ENCODE results near the gene SNX1.

Gene SNX1

GRCh38 chr15:64136347-64136746 lies 40.6 kb downstream of the SNX1 start:
- TF ChIP-seq EZH2phosphoT487 (IDR thresholded peaks at IDR 0.05; ENCODE audit: borderline replicate concordance) = no peak
- TF ChIP-seq CTCF (conservative IDR thresholded peaks at IDR 0.05; ENCODE audit: low read length) = no peak
- H3K9ac ChIP-seq (ENCODE audit: low read depth, low read length, poor library complexity, severe bottlenecking) = no peak overlapping the region
- H3K4me2 ChIP-seq (ENCODE audit: low read depth, low read length, poor library complexity, severe bottlenecking) = no peak overlapping the region

DNA sequence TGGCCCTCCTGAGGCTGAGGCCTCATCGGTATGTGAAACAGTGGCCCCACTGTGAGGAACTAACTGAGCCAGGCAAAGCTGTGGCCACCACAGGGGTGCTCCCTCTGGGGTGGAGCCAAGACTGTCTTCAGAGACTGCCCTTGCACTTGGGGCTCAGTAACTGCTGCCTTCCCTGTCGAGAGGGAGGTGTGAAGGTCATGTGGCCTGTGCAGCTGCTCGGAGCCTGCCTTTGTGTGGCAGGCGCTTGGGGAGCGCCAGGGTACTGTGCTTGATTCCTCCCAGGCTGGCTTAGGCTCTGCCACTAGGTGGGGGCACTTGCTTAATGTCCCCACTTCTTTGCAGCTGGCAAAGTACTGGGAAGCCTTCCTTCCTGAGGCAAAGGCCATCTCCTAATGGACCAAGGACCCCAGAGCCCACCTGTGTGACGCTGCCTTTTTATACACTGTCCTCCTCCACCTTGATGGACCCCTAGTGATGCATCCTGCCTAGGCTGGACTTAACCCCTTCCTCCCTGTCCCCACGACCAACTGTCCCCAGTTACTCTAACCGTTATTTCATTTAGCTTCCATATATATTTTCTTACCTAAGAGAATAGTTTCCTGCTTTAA lies 41.5 kb downstream of the SNX1 start:
- no peaks in the 10 kb centered on the region for H3K79me2 ChIP-seq (ENCODE audit: insufficient read depth, low read length)
- H4K20me1 ChIP-seq (ENCODE audit: insufficient read depth, low read length, poor library complexity, severe bottlenecking) = no peaks in the 10 kb centered on the region
- no peak overlapping the region for H3K4me3 ChIP-seq (ENCODE audit: low read length, poor library complexity, severe bottlenecking)
- no peak overlapping the region for H3K4me2 ChIP-seq (ENCODE audit: low read depth, low read length, poor library complexity, severe bottlenecking)
- H3K9me3 ChIP-seq (ENCODE audit: insufficient read depth, low read depth, low read length) = no peaks in the 10 kb centered on the region
- no peaks in the 10 kb centered on the region for H3F3A ChIP-seq (ENCODE audit: low read depth)
- no peak overlapping the region for H3K9ac ChIP-seq (ENCODE audit: low read depth, low read length, poor library complexity, severe bottlenecking)
- H2AFZ ChIP-seq (ENCODE audit: low read length) = no peak overlapping the region
- no peaks in the 10 kb centered on the region for H3K9me2 ChIP-seq (replicated peaks; ENCODE audit: low read depth, low read length)
- H3K4me1 ChIP-seq (ENCODE audit: insufficient read depth, low read length, poor library complexity, severe bottlenecking) = no peaks in the 10 kb centered on the region
- TF ChIP-seq CTCF (conservative IDR thresholded peaks at IDR 0.05; ENCODE audit: low read length) (no peak), EZH2phosphoT487 (IDR thresholded peaks at IDR 0.05; ENCODE audit: borderline replicate concordance) (no peak)
- peaks cover 61% of the 10 kb centered on the region; the same call in 1 of the 2 replicates for H3K36me3 ChIP-seq (ENCODE audit: insufficient read depth, low read length)
- no peaks in the 10 kb centered on the region for H3K27me3 ChIP-seq (ENCODE audit: insufficient read depth, low read length, poor library complexity, severe bottlenecking)

More at GRCh38 chr15:64136347-64136746, 40.6 kb downstream of the SNX1 start:
- Histone ChIP-seq H3K4me1 (ENCODE audit: insufficient read depth, low read length, poor library complexity, severe bottlenecking) (no peaks in the 10 kb centered on the region), H3K36me3 (ENCODE audit: insufficient read depth, low read length) (peaks cover 70% of the 10 kb centered on the region; the same call in 1 of the 2 replicates), H3K79me2 (ENCODE audit: insufficient read depth, low read length) (no peaks in the 10 kb centered on the region), H3K27me3 (ENCODE audit: insufficient read depth, low read length, poor library complexity, severe bottlenecking) (no peaks in the 10 kb centered on the region), H3K4me3 (ENCODE audit: low read length, poor library complexity, severe bottlenecking) (no peak overlapping the region), H2AFZ (ENCODE audit: low read length) (no peak overlapping the region), H3F3A (ENCODE audit: low read depth) (no peaks in the 10 kb centered on the region), H4K20me1 (ENCODE audit: insufficient read depth, low read length, poor library complexity, severe bottlenecking) (no peaks in the 10 kb centered on the region), H3K9me2 (replicated peaks; ENCODE audit: low read depth, low read length) (no peaks in the 10 kb centered on the region), H3K9me3 (ENCODE audit: insufficient read depth, low read depth, low read length) (no peaks in the 10 kb centered on the region)

DNA sequence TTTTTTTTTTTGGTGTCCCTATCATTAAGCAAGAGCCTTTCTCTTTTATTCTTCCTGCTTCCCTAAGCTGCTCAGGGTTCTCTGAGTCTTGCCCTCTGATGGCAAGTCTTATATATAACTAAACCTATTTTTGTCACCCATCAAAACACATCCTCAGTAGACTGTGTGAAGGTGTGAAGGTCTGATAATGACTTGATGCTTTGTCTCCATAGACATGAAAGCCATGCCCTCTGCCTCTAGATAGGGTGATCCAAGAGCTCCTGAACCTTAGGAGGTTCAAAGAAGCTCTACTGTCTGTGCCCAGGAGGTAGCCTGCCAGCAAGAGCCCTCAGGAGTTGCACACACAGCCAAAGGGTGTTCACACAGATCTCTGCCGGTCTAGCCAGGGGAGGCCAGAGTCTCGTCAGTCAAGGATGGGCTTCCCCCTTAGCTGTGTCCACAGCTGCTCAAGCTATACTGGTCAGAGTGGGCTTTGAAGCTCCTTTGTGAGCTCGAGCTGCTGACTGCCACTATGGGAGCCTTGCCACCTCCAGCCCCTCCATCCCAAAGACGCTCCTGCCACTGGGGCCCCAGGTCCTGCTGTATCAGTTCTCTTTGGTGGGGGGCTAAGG lies 42.7 kb downstream of the SNX1 start:
- Histone ChIP-seq H4K20me1 (ENCODE audit: insufficient read depth, low read length, poor library complexity, severe bottlenecking) (no peaks in the 10 kb centered on the region), H3K79me2 (ENCODE audit: insufficient read depth, low read length) (no peaks in the 10 kb centered on the region), H3K9me2 (replicated peaks; ENCODE audit: low read depth, low read length) (no peaks in the 10 kb centered on the region), H3F3A (ENCODE audit: low read depth) (no peaks in the 10 kb centered on the region), H3K9me3 (ENCODE audit: insufficient read depth, low read depth, low read length) (no peaks in the 10 kb centered on the region), H3K4me1 (ENCODE audit: insufficient read depth, low read length, poor library complexity, severe bottlenecking) (no peaks in the 10 kb centered on the region), H3K4me2 (ENCODE audit: low read depth, low read length, poor library complexity, severe bottlenecking) (no peak overlapping the region), H3K4me3 (ENCODE audit: low read length, poor library complexity, severe bottlenecking) (no peak overlapping the region), H3K27me3 (ENCODE audit: insufficient read depth, low read length, poor library complexity, severe bottlenecking) (no peaks in the 10 kb centered on the region), H2AFZ (ENCODE audit: low read length) (no peak overlapping the region), H3K9ac (ENCODE audit: low read depth, low read length, poor library complexity, severe bottlenecking) (no peak overlapping the region), H3K36me3 (ENCODE audit: insufficient read depth, low read length) (peaks cover 56% of the 10 kb centered on the region; the same call in 1 of the 2 replicates)
- TF ChIP-seq CTCF (conservative IDR thresholded peaks at IDR 0.05; ENCODE audit: low read length) (no peak), EZH2phosphoT487 (IDR thresholded peaks at IDR 0.05; ENCODE audit: borderline replicate concordance) (no peak)

Data from Loucy (cell line).